ENCODE results near the gene FN3K. TPM values are rescaled to one million over a fixed set of nuclear protein-coding genes. Genes with fewer than 3 reads are reported as not detected.

Gene FN3K
- polyA plus RNA-seq, 3 donors: 0.15 TPM; not detected in 2

DNA sequence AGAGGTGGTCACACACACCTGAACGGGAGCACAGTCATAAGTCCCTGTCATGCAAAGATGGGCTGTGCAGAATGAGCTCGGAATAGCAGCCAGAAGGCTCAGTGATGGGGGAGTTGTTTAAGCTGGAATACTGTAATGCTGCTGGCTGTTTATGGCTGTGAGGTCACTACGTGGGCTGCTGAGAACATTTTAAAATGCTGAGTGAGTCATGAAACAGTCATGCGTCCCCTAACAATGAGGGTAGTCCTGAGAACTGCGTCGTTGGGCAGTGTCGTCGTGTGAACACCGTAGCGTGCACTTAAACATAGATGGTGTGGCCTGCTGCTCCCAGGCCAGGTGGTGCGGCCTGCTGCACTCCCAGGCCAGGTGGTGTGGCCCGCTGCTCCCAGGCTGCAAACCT is 56.1 kb downstream of the FN3K start:
- no peaks in the 10 kb centered on the region for H3K27me3 ChIP-seq (ENCODE audit: control insufficient read depth in 2 of 2, insufficient read depth in 2 of 2, low read length in 2 of 2)
- 98% methylated on average over 12 of the region's 12 CpGs for WGBS (ENCODE audit: insufficient coverage)
- no peaks in the 10 kb centered on the region for H3K79me2 ChIP-seq (ENCODE audit: insufficient read depth, low read length)
- peak overlapping the region in 1 of 7 donors; percentile 2 for H3K27ac Mint-ChIP-seq
- intact Hi-C loops (cut with micrococcal nuclease): loop anchor here in 1 of 2 donors (10.0 kb wide), 1 partner anchor 143 kb away; no protein-coding TSS in a partner anchor
- no peak overlapping the region for H3K4me3 ChIP-seq (replicated peaks in 1 of 3; ENCODE audit: low read depth in 2 of 3, low read length in 3 of 3)
- no peaks in the 10 kb centered on the region for H3K9me3 Mint-ChIP-seq
- no peak overlapping the region for H3K9ac ChIP-seq (ENCODE audit: insufficient read depth, low read length, poor library complexity, severe bottlenecking)
- H3K9me3 ChIP-seq (replicated peaks in 1 of 2; ENCODE audit: control insufficient read depth in 1 of 2, insufficient read depth in 1 of 2, low read length in 2 of 2): no peaks in the 10 kb centered on the region
- H3K4me3 Mint-ChIP-seq: no peak overlapping the region
- H3K27me3 Mint-ChIP-seq (ENCODE audit: low read depth in 3 of 3): peaks cover 0 to 3% (median 2%) of the 10 kb centered on the region in 3 donors
- H3K4me1 Mint-ChIP-seq: no peaks in the 10 kb centered on the region
- H3K27ac ChIP-seq (ENCODE audit: low read depth in 1 of 2, low read length in 2 of 2): no peak overlapping the region
- no peak for DNase-seq
- H3K36me3 ChIP-seq (replicated peaks in 1 of 2; ENCODE audit: control insufficient read depth in 1 of 2, insufficient read depth in 2 of 2, low read length in 2 of 2): peaks cover 6% of the 10 kb centered on the region in 2 donors
- TF ChIP-seq, protein P1, sequence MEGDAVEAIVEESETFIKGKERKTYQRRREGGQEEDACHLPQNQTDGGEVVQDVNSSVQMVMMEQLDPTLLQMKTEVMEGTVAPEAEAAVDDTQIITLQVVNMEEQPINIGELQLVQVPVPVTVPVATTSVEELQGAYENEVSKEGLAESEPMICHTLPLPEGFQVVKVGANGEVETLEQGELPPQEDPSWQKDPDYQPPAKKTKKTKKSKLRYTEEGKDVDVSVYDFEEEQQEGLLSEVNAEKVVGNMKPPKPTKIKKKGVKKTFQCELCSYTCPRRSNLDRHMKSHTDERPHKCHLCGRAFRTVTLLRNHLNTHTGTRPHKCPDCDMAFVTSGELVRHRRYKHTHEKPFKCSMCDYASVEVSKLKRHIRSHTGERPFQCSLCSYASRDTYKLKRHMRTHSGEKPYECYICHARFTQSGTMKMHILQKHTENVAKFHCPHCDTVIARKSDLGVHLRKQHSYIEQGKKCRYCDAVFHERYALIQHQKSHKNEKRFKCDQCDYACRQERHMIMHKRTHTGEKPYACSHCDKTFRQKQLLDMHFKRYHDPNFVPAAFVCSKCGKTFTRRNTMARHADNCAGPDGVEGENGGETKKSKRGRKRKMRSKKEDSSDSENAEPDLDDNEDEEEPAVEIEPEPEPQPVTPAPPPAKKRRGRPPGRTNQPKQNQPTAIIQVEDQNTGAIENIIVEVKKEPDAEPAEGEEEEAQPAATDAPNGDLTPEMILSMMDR (IDR thresholded peaks at IDR 0.05): no peak
- no peaks in the 10 kb centered on the region for H4K20me1 ChIP-seq (ENCODE audit: insufficient read depth, low read length)
- H2AFZ ChIP-seq (ENCODE audit: insufficient read depth, low read depth, low read length, poor library complexity, severe bottlenecking): no peak overlapping the region
- peaks cover 24 to 30% of the 10 kb centered on the region in 2 donors for H3K36me3 Mint-ChIP-seq
- H3K4me2 ChIP-seq (replicated peaks; ENCODE audit: extremely low read depth, low read length, poor library complexity, severe bottlenecking): no peak overlapping the region
- H3K4me1 ChIP-seq (ENCODE audit: control insufficient read depth in 1 of 2, insufficient read depth in 2 of 2, low read length in 2 of 2): no peaks in the 10 kb centered on the region

DNA sequence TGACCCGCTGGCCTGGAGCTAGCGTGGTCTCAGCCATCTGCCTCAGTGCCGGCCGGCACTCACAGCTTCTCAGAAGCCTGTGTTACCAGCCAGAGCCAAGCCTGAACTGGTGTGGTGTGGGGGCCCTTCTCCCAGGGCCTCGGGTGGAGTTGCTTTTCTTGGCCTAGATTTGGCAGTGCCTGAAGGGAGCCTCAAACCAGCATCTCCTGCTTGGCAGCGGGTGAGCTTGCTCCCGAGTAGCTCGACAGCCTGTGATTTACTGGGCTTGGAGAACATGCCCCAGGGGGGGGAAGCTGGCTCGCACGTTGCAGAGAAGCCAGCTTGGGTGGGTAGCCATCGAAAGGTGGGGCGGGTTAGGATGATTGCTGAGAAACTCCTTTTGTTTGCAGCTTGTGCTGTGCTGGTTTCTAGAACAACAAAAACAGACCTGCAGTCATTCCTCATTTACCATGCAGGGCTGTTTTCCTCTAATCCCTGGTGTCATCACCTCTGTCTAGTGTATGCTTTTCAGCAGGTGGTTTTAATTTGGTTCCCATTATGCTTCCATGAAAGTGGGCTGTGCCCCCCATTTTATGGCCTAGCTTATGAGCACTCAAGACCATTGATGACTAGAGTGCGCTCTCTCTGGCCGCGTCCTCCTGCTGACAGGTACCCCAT is 58.7 kb downstream of the FN3K start:
- Histone ChIP-seq H3K27me3 (ENCODE audit: control insufficient read depth in 2 of 2, insufficient read depth in 2 of 2, low read length in 2 of 2) (no peaks in the 10 kb centered on the region), H3K4me3 (replicated peaks in 1 of 3; ENCODE audit: low read depth in 2 of 3, low read length in 3 of 3) (no peak overlapping the region), H3K4me2 (replicated peaks; ENCODE audit: extremely low read depth, low read length, poor library complexity, severe bottlenecking) (no peak overlapping the region), H4K20me1 (ENCODE audit: insufficient read depth, low read length) (no peaks in the 10 kb centered on the region), H3K9me3 (replicated peaks in 1 of 2; ENCODE audit: control insufficient read depth in 1 of 2, insufficient read depth in 1 of 2, low read length in 2 of 2) (no peaks in the 10 kb centered on the region), H3K4me1 (ENCODE audit: control insufficient read depth in 1 of 2, insufficient read depth in 2 of 2, low read length in 2 of 2) (no peaks in the 10 kb centered on the region), H3K79me2 (ENCODE audit: insufficient read depth, low read length) (no peaks in the 10 kb centered on the region), H3K9ac (ENCODE audit: insufficient read depth, low read length, poor library complexity, severe bottlenecking) (no peak overlapping the region), H2AFZ (ENCODE audit: insufficient read depth, low read depth, low read length, poor library complexity, severe bottlenecking) (no peak overlapping the region), H3K36me3 (replicated peaks in 1 of 2; ENCODE audit: control insufficient read depth in 1 of 2, insufficient read depth in 2 of 2, low read length in 2 of 2) (peaks cover 6 to 10% of the 10 kb centered on the region in 2 donors), H3K27ac (ENCODE audit: low read depth in 1 of 2, low read length in 2 of 2) (no peak overlapping the region)
- Mint-ChIP-seq H3K4me3 (no peak overlapping the region), H3K27me3 (ENCODE audit: low read depth in 3 of 3) (peaks cover 0 to 3% (median 1%) of the 10 kb centered on the region in 3 donors), H3K4me1 (no peaks in the 10 kb centered on the region), H3K36me3 (peaks cover 29 to 33% of the 10 kb centered on the region in 2 donors), H3K9me3 (no peaks in the 10 kb centered on the region), H3K27ac (no peak overlapping the region)
- no peak for DNase-seq
- intact Hi-C loops (cut with micrococcal nuclease): loop anchor here in 1 of 2 donors (10.0 kb wide), 1 partner anchor 141 kb away; no protein-coding TSS in a partner anchor
- TF ChIP-seq, protein P1 (IDR thresholded peaks at IDR 0.05): no peak
- WGBS (ENCODE audit: insufficient coverage): 92% methylated on average over 11 of the region's 15 CpGs
